Activated CD4-positive, alpha-beta T cell treated with anti-CD3 and anti-CD28 coated beads, Interleukin-2, Interleukin-4, amounts not matched to agents 100 ng/mL and 50 ng/mL, durations not matched to agents 16 hours and 8 hours (primary cell): ENCODE results near the gene RFLNA.

ENCODE experiments used
- DNase-seq: peaks from one replicate; pipeline ENCODE4 v3.0.0-alpha.2; 2020; ENCODE audit warnings: low spot score

Gene RFLNA

GRCh38 chr12:124336742-124337520 lies 42.0 kb downstream of the RFLNA start:
- no peak for DNase-seq

GRCh38 chr12:124337622-124338021 lies 42.7 kb downstream of the RFLNA start:
- no peak for DNase-seq

- DNase-seq = no peak
Measured at GRCh38 chr12:124338448-124338847, 43.6 kb downstream of the RFLNA start.

- no peak for DNase-seq
Measured at GRCh38 chr12:124338876-124339603, 44.1 kb downstream of the RFLNA start.

GRCh38 chr12:124340080-124340900 lies 45.4 kb downstream of the RFLNA start:
- DNase-seq = no peak

- no peak for DNase-seq
Measured at GRCh38 chr12:124341645-124342069, 46.8 kb downstream of the RFLNA start.

- DNase-seq = no peak
Measured at GRCh38 chr12:124344022-124344421, 49.1 kb downstream of the RFLNA start.

GRCh38 chr12:124344526-124344925 lies 49.6 kb downstream of the RFLNA start:
- no peak for DNase-seq

GRCh38 chr12:124345795-124346194 lies 50.9 kb downstream of the RFLNA start:
- no peak for DNase-seq

GRCh38 chr12:124346425-124347168 lies 51.7 kb downstream of the RFLNA start:
- DNase-seq = no peak

GRCh38 chr12:124347335-124347734 lies 52.4 kb downstream of the RFLNA start:
- no peak for DNase-seq

GRCh38 chr12:124347805-124348658 lies 53.1 kb downstream of the RFLNA start:
- no peak for DNase-seq

- DNase-seq = no peak
Measured at GRCh38 chr12:124348659-124349380, 53.9 kb downstream of the RFLNA start.

- no peak for DNase-seq
Measured at GRCh38 chr12:124350491-124350890, 55.6 kb downstream of the RFLNA start.

- no peak for DNase-seq
Measured at GRCh38 chr12:124351422-124351821, 56.5 kb downstream of the RFLNA start.

GRCh38 chr12:124352257-124352656 lies 57.4 kb downstream of the RFLNA start:
- no peak for DNase-seq

- DNase-seq = no peak
Measured at GRCh38 chr12:124352839-124353238, 57.9 kb downstream of the RFLNA start.

- DNase-seq = no peak
Measured at GRCh38 chr12:124354400-124354799, 59.5 kb downstream of the RFLNA start.

- DNase-seq = no peak
Measured at GRCh38 chr12:124356221-124356620, 61.3 kb downstream of the RFLNA start.

- DNase-seq = no peak
Measured at GRCh38 chr12:124357616-124358015, 62.7 kb downstream of the RFLNA start.
